GM23248 (cell line): ENCODE results near the gene SHISA6. TPM values are rescaled to one million over a fixed set of nuclear protein-coding genes. Genes with fewer than 3 reads are reported as not detected.

Source experiments
- DNase-seq: peaks from one replicate; pipeline ENCODE4 v3.0.0-alpha.2; 2015
- H2AFZ ChIP-seq: fragments of 200-600 bp; sonication (generic); 2 replicates; pipeline ENCODE4 v1.6.1; 2016; ENCODE audit warnings: antibody characterized with exemption
- H3F3A ChIP-seq: fragments of 200-600 bp; sonication (generic); 2 replicates; pipeline ENCODE4 v1.6.1; 2016; ENCODE audit warnings: mild to moderate bottlenecking, antibody characterized with exemption, mixed run types; ENCODE audit not compliant: insufficient read depth
- H3K27ac ChIP-seq: fragments of 200-600 bp; sonication (generic); 2 replicates; pipeline ENCODE4 v1.5.1; 2016; ENCODE audit warnings: mild to moderate bottlenecking
- H3K27me3 ChIP-seq: fragments of 200-600 bp; sonication (generic); replicated peaks from 2 replicates; pipeline ENCODE4 v1.6.1; 2016; ENCODE audit warnings: mild to moderate bottlenecking; ENCODE audit not compliant: insufficient read depth
- H3K36me3 ChIP-seq: fragments of 200-600 bp; sonication (generic); 2 replicates; pipeline ENCODE4 v1.6.1; 2016; ENCODE audit warnings: low read depth, mild to moderate bottlenecking
- H3K4me1 ChIP-seq: fragments of 200-600 bp; sonication (generic); 2 replicates; pipeline ENCODE4 v1.6.1; 2016; ENCODE audit warnings: mild to moderate bottlenecking; ENCODE audit not compliant: insufficient read depth
- H3K4me2 ChIP-seq: fragments of 200-600 bp; sonication (generic); one replicate; pipeline ENCODE4 v1.6.1; 2016; ENCODE audit warnings: mild to moderate bottlenecking; ENCODE audit not compliant: unreplicated experiment
- H3K4me3 ChIP-seq: fragments of 200-600 bp; sonication (generic); 2 replicates; pipeline ENCODE4 v1.5.1; 2016; ENCODE audit warnings: mild to moderate bottlenecking
- H3K79me2 ChIP-seq: fragments of 200-600 bp; sonication (generic); 2 replicates; pipeline ENCODE4 v1.6.1; 2016; ENCODE audit warnings: mild to moderate bottlenecking; ENCODE audit not compliant: insufficient read depth
- H3K9ac ChIP-seq: fragments of 200-600 bp; sonication (generic); 2 replicates; pipeline ENCODE4 v1.6.1; 2016; ENCODE audit warnings: mild to moderate bottlenecking
- H3K9me2 ChIP-seq: fragments of 200-600 bp; sonication (generic); 2 replicates; pipeline ENCODE4 v1.6.1; 2016; ENCODE audit warnings: mixed run types, mild to moderate bottlenecking, moderate library complexity; ENCODE audit not compliant: insufficient read depth
- H3K9me3 ChIP-seq: fragments of 200-600 bp; sonication (generic); one replicate; pipeline ENCODE4 v1.6.1; 2017; ENCODE audit warnings: low read depth
- H4K20me1 ChIP-seq: fragments of 200-600 bp; sonication (generic); 2 replicates; pipeline ENCODE4 v1.6.0; 2016; ENCODE audit not compliant: insufficient read depth
- EZH2 ChIP-seq: fragments of 200-600 bp; sonication (generic); IDR thresholded peaks from 2 replicates; pipeline ENCODE4 v1.6.1; 2018; ENCODE audit warnings: antibody characterized with exemption, mild to moderate bottlenecking; ENCODE audit not compliant: insufficient read depth, poor library complexity, severe bottlenecking
- EZH2phosphoT487 ChIP-seq: fragments of 200-600 bp; sonication (generic); IDR thresholded peaks from 2 replicates; pipeline ENCODE4 v1.6.1; 2018; ENCODE audit warnings: antibody characterized with exemption, moderate library complexity, mild to moderate bottlenecking, low read depth; ENCODE audit not compliant: insufficient read depth
- WGBS, 2 experiments: methylation state at CpG; one replicate each; pipeline ENCODE4 v1.1.6; 2015 to 2017; ENCODE audit warnings: low lambda C conversion rate in 2 of 2, low coverage in 1 of 2; ENCODE audit errors: missing lambda C conversion rate in 2 of 2; 5-methylcytosine and 5-hydroxymethylcytosine counted together
- in situ Hi-C: fragments of 300-500 bp; cut with MboI; formaldehyde crosslinking; loops from 2 replicates; pipeline ENCODE4 v1.15.0; 2020
- polyA plus RNA-seq: library from polyadenylated mRNA; unstranded; fragments of >200 nt; fragmentation: Nextera tagmentation; extraction: Ambion mirVana; gene quantifications from 2 replicates; pipeline ENCODE4 v1.2.1, GENCODE V29; 2016
- total RNA-seq: library from RNA; depleted of rRNA; stranded (reverse); fragments of >200 nt; shearing (Covaris generic); gene quantifications from 2 replicates; pipeline ENCODE4 v1.2.3, GENCODE V29; 2014

SHISA6 gene
- total and polyA plus RNA-seq, 2 experiments from 2014 or later, result not detected

DNA sequence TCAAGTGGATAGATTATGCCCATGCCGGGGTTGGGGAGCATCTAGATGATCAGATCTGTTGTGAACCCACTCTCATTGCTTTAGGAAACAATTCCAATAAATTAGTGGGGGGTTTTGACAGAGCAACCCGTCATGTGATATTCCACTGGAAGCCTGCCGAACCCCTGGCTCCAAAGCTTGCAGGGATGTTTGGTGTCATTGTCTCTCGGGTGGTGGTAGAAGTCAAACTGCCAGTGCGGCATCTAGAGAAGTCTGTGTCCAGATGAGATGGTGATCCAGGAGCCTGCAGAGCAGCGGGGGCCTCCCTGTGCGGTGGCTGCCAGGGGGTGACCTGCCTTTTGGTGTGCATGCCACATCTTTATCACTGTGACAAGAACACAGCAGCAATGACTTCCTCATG is 91.7 kb downstream of the SHISA6 start:
- H3K27me3 ChIP-seq, result no peaks in the 10 kb centered on the region
- H3K27ac ChIP-seq, result no peak overlapping the region
- no peak overlapping the region for H3K4me2 ChIP-seq
- H3K79me2 ChIP-seq, result no peaks in the 10 kb centered on the region
- H2AFZ ChIP-seq, result no peak overlapping the region
- H3K9me2 ChIP-seq, result no peaks in the 10 kb centered on the region
- DNase-seq, result no peak
- no peaks in the 10 kb centered on the region for H3K9me3 ChIP-seq
- no peak overlapping the region for H3K9ac ChIP-seq
- no peaks in the 10 kb centered on the region for H3K4me1 ChIP-seq
- H3K4me3 ChIP-seq, result no peak overlapping the region
- 36 to 42% methylated on average over 7 of the region's 7 CpGs for WGBS, 2 experiments
- no peaks in the 10 kb centered on the region for H3K36me3 ChIP-seq
- no peaks in the 10 kb centered on the region for H4K20me1 ChIP-seq
- in situ Hi-C loops, result no loop called here
- no peaks in the 10 kb centered on the region for H3F3A ChIP-seq
- TF ChIP-seq EZH2phosphoT487 (no peak), EZH2 (no peak)

- no peak overlapping the region for H3K4me3 ChIP-seq
- in situ Hi-C loops, result no loop called here
- no peaks in the 10 kb centered on the region for H3F3A ChIP-seq
- 22 to 26% methylated on average over 4 of the region's 4 CpGs for WGBS, 2 experiments
- TF ChIP-seq EZH2 (no peak), EZH2phosphoT487 (no peak)
- DNase-seq, result no peak
- H3K36me3 ChIP-seq, result no peaks in the 10 kb centered on the region
- H3K9ac ChIP-seq, result no peak overlapping the region
- no peaks in the 10 kb centered on the region for H4K20me1 ChIP-seq
- H2AFZ ChIP-seq, result no peak overlapping the region
- no peaks in the 10 kb centered on the region for H3K79me2 ChIP-seq
- H3K4me2 ChIP-seq, result no peak overlapping the region
- H3K4me1 ChIP-seq, result no peaks in the 10 kb centered on the region
- H3K27ac ChIP-seq, result no peak overlapping the region
- H3K27me3 ChIP-seq, result no peaks in the 10 kb centered on the region
- no peaks in the 10 kb centered on the region for H3K9me3 ChIP-seq
- H3K9me2 ChIP-seq, result no peaks in the 10 kb centered on the region
Measured at GRCh38 chr17:11334493-11334892, 93.5 kb downstream of the SHISA6 start.

- DNase-seq, result no peak
- Histone ChIP-seq H3K79me2 (no peaks in the 10 kb centered on the region), H2AFZ (no peak overlapping the region), H3K4me1 (no peaks in the 10 kb centered on the region), H3K36me3 (no peaks in the 10 kb centered on the region), H3F3A (no peaks in the 10 kb centered on the region), H3K9ac (no peak overlapping the region), H3K4me3 (no peak overlapping the region), H3K4me2 (no peak overlapping the region), H3K27me3 (no peaks in the 10 kb centered on the region), H3K9me2 (no peaks in the 10 kb centered on the region), H3K9me3 (no peaks in the 10 kb centered on the region), H3K27ac (no peak overlapping the region), H4K20me1 (no peaks in the 10 kb centered on the region)
- TF ChIP-seq EZH2 (no peak), EZH2phosphoT487 (no peak)
- in situ Hi-C loops, result no loop called here
- WGBS, 2 experiments, result 25 to 28% methylated on average over 5 of the region's 5 CpGs
Measured at GRCh38 chr17:11336290-11336689, 95.3 kb downstream of the SHISA6 start.

DNA sequence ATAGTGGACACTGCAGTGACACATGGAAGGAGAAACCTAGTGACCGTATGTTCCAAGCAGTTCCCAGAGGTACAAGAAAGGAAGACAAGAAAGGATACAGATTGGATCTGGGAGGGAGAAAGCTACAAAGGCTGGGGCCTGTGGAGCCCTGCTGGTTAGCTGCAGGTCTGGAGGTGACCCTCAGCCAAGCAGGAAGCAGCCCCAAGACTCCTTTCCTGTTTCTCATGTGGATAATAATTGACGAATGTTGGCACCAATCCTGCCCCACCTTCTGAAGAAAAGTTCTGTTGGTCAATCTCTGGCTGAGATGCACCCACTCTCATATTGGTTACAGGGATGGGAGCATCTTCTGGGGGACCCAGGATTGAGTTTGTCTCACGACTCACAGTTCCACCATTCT is 99.8 kb downstream of the SHISA6 start:
- Histone ChIP-seq H3K4me3 (no peak overlapping the region), H3K9me3 (no peaks in the 10 kb centered on the region), H3K9ac (no peak overlapping the region), H3K4me2 (no peak overlapping the region), H3K4me1 (no peaks in the 10 kb centered on the region), H4K20me1 (no peaks in the 10 kb centered on the region), H2AFZ (no peak overlapping the region), H3K79me2 (no peaks in the 10 kb centered on the region), H3K27me3 (no peaks in the 10 kb centered on the region), H3F3A (no peaks in the 10 kb centered on the region), H3K27ac (no peak overlapping the region), H3K36me3 (no peaks in the 10 kb centered on the region), H3K9me2 (no peaks in the 10 kb centered on the region)
- in situ Hi-C loops, result no loop called here
- no peak for DNase-seq
- no peak for TF ChIP-seq EZH2phosphoT487
- no peak for TF ChIP-seq EZH2
- WGBS, 2 experiments, result 24 to 25% methylated on average over 3 of the region's 3 CpGs

DNA sequence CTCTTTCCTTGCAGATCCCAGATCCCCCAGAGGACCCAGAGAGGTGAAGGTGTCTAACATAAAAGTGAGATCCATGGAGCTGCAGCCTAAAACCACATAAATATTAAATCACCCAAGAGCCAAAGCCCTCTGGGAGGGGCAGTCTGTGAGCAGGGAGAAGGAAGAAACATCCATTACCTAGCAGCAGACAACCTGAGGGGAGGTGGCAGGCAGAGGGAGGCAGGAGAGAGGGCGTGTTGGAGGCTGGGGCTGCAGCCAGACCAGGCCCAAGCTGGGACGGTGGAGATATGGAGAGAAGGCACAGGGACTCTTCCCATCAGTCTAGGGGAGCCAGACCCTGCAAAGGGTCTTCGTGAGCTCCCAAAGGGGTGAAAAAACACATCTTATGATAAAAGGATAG is 101.1 kb downstream of the SHISA6 start:
- 5 to 13% methylated on average over 3 of the region's 3 CpGs for WGBS, 2 experiments
- Histone ChIP-seq H4K20me1 (no peaks in the 10 kb centered on the region), H3K27me3 (no peaks in the 10 kb centered on the region), H2AFZ (no peak overlapping the region), H3K79me2 (no peaks in the 10 kb centered on the region), H3K9me3 (no peaks in the 10 kb centered on the region), H3K4me1 (no peaks in the 10 kb centered on the region), H3K27ac (no peak overlapping the region), H3K36me3 (no peaks in the 10 kb centered on the region), H3K9me2 (no peaks in the 10 kb centered on the region), H3F3A (no peaks in the 10 kb centered on the region), H3K4me2 (no peak overlapping the region), H3K9ac (no peak overlapping the region), H3K4me3 (no peak overlapping the region)
- no peak for DNase-seq
- TF ChIP-seq EZH2 (no peak), EZH2phosphoT487 (no peak)
- in situ Hi-C loops, result no loop called here
